ELF-1 (cell line): Measurements from ENCODE around the gene MICAL3.
A peak's percentile ranks its signal among the peaks of the same experiment; 100 is the strongest.
"Not testable (repeated sequence)": the region's sequence is repeated elsewhere in the genome, so short reads cannot be mapped to it uniquely, and the experiment has no call there.

Source experiments
- DNase-seq: peaks from one replicate; pipeline ENCODE4 v3.0.0-alpha.2; 2016; ENCODE audit warnings: low read depth, low spot score

MICAL3 gene

GRCh38 chr22:18001040-18001893 is 23.1 kb downstream of the MICAL3 start:
- DNase-seq, result peak; percentile 97

- peak; percentile 55 for DNase-seq
These were observed 23.8 kb downstream of the MICAL3 start for GRCh38 chr22:18000441-18001039.

GRCh38 chr22:17999851-18000250 is 24.5 kb downstream of the MICAL3 start:
- no peak for DNase-seq

GRCh38 chr22:17998913-17999312 is 25.4 kb downstream of the MICAL3 start:
- no peak for DNase-seq

- DNase-seq, result no peak
These were observed 26.9 kb downstream of the MICAL3 start for GRCh38 chr22:17997456-17997855.

- DNase-seq, result not testable (repeated sequence)
These were observed 29.1 kb downstream of the MICAL3 start for GRCh38 chr22:17995256-17995655.

- DNase-seq, result no peak
These were observed 29.8 kb downstream of the MICAL3 start for GRCh38 chr22:17994424-17995108.

- DNase-seq, result not testable (repeated sequence)
These were observed 31.4 kb downstream of the MICAL3 start for GRCh38 chr22:17992976-17993375.

GRCh38 chr22:17991992-17992391 is 32.4 kb downstream of the MICAL3 start:
- not testable (repeated sequence) for DNase-seq

GRCh38 chr22:17990942-17991341 is 33.4 kb downstream of the MICAL3 start:
- no peak for DNase-seq

GRCh38 chr22:17990147-17990546 is 34.2 kb downstream of the MICAL3 start:
- no peak for DNase-seq

GRCh38 chr22:17988800-17989513 is 35.4 kb downstream of the MICAL3 start:
- DNase-seq, result peak; percentile 36

GRCh38 chr22:17985606-17986005 is 38.8 kb downstream of the MICAL3 start:
- no peak for DNase-seq

- DNase-seq, result not testable (repeated sequence)
These were observed 39.3 kb downstream of the MICAL3 start for GRCh38 chr22:17985071-17985470.

GRCh38 chr22:17984114-17984513 is 40.2 kb downstream of the MICAL3 start:
- DNase-seq, result no peak

GRCh38 chr22:17982572-17983141 is 41.7 kb downstream of the MICAL3 start:
- no peak for DNase-seq

- no peak for DNase-seq
These were observed 42.9 kb downstream of the MICAL3 start for GRCh38 chr22:17981497-17981896.

- peak; percentile 50 for DNase-seq
These were observed 43.7 kb downstream of the MICAL3 start for GRCh38 chr22:17980638-17981051.

- no peak for DNase-seq
These were observed 44.3 kb downstream of the MICAL3 start for GRCh38 chr22:17980015-17980590.

- DNase-seq, result no peak
These were observed 46.3 kb downstream of the MICAL3 start for GRCh38 chr22:17978027-17978426.

- DNase-seq, result no peak
These were observed 47.0 kb downstream of the MICAL3 start for GRCh38 chr22:17977371-17977770.
